Endothelial cell of umbilical vein (primary cell): ENCODE measurements around the gene UCKL1.

ENCODE experiments used
- EZH2 ChIP-seq: IDR thresholded peaks from 2 replicates; pipeline ENCODE4 v1.6.1; 2012; ENCODE audit warnings: borderline replicate concordance, low read depth, mild to moderate bottlenecking, moderate library complexity, low read length, inconsistent platforms; ENCODE audit not compliant: severe bottlenecking
- FOS ChIP-seq: IDR thresholded peaks from 2 replicates; pipeline ENCODE4 v1.6.1; 2011; ENCODE audit warnings: mild to moderate bottlenecking, low read length, moderate library complexity, borderline replicate concordance; ENCODE audit not compliant: insufficient read depth
- MYC ChIP-seq: IDR thresholded peaks from one replicate; pipeline ENCODE4 v1.6.1; 2011; ENCODE audit warnings: mild to moderate bottlenecking, low read depth, low read length
- POLR2A ChIP-seq: IDR thresholded peaks from 2 replicates; pipeline ENCODE4 v1.6.1; 2012; ENCODE audit warnings: low read depth, mild to moderate bottlenecking, control low read depth, low read length
- POLR2AphosphoS5 ChIP-seq: IDR thresholded peaks from 2 replicates; pipeline ENCODE4 v1.6.1; 2012; ENCODE audit warnings: low read depth, mild to moderate bottlenecking, control low read depth, low read length, moderate library complexity; ENCODE audit not compliant: insufficient read depth
- TF ChIP-seq, protein P1 (sequence below), 2 donors: IDR thresholded peaks; 1 replicate in 1 of 2; 2 replicates in 1 of 2; pipeline ENCODE4 v1.5.1; 2011; ENCODE audit warnings: low read length in 2 of 2, mild to moderate bottlenecking in 2 of 2, moderate library complexity in 2 of 2, control low read depth in 1 of 2, inconsistent platforms in 1 of 2, low read depth in 1 of 2; ENCODE audit not compliant: insufficient read depth in 1 of 2; ENCODE audit errors: extremely low read depth in 1 of 2

DNA sequence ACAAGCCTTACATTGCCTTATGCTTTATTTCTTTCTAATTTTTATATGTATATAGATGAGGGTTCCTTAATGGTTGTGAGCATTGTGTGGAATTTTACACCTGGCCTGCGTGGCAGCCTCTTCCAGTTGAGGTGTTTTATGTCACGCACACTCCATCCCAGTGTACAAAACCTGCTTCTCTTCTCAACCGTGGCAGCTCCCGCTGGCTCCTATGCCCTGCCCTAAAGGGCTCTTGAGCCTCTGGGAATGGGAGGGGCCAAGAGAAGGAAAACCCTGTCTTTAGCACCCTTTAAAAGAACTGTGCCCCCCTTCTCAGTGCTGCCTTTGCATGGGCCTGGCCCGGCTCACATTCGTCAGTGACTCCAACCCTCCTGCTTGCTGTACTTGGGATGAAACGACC is 65.6 kb downstream of the UCKL1 start:
- TF ChIP-seq, protein P1, sequence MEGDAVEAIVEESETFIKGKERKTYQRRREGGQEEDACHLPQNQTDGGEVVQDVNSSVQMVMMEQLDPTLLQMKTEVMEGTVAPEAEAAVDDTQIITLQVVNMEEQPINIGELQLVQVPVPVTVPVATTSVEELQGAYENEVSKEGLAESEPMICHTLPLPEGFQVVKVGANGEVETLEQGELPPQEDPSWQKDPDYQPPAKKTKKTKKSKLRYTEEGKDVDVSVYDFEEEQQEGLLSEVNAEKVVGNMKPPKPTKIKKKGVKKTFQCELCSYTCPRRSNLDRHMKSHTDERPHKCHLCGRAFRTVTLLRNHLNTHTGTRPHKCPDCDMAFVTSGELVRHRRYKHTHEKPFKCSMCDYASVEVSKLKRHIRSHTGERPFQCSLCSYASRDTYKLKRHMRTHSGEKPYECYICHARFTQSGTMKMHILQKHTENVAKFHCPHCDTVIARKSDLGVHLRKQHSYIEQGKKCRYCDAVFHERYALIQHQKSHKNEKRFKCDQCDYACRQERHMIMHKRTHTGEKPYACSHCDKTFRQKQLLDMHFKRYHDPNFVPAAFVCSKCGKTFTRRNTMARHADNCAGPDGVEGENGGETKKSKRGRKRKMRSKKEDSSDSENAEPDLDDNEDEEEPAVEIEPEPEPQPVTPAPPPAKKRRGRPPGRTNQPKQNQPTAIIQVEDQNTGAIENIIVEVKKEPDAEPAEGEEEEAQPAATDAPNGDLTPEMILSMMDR (IDR thresholded peaks at IDR 0.05; ENCODE audit: extremely low read depth in 1 of 2, insufficient read depth in 1 of 2, low read depth in 1 of 2, low read length in 2 of 2) = no peak
- TF ChIP-seq POLR2A (no peak), MYC (no peak), POLR2AphosphoS5 (no peak), EZH2 (no peak), FOS (no peak)
